ENCODE data around the gene FAM151B.

Gene FAM151B

DNA sequence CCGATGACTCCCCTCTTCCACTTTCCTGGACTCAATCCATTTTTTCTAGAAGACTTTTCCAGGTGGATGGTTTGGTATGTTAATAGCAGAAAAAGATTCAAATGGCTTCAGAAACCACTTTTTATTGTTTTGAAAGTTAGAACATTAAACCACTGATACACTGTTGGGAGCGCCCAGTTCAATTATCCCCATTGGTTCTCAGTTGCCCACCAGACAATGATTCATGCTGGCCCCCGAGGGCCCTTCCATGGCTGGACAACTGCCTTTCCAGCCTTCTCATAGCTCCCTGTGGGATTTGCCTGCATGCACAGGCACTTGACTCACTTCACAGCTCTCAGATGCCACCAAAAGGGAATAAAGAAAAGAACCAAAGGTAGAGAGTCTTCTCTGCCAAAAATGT, 103.5 kb downstream of the FAM151B start:
- no peak for DNase-seq

DNA sequence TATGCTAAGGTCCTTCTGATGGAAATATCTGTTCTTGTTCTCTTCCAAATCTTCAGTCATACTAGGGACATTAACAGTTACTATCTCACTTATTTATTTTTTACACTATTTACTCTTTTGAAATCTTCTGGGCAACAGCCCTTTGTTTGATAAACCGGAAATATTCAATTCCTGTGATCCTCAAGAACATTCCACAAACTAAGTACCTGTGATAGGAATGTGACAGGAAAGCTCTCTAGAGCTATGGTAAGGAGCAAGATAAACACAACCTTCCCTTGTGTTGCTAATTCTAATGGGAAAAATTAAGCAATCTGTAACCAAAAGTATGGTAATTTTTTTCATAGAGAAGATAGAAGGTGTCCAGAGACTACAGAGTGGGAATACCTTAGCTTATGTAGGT, 104.2 kb downstream of the FAM151B start:
- DNase-seq, result no peak

Measured in KG1 (cell line).